Effector CD4-positive, alpha-beta T cell (primary cell): ENCODE data around the gene SH3BP5.
A peak's percentile ranks its signal among the peaks of the same experiment; 100 is the strongest.
"Not testable (repeated sequence)": the region's sequence is repeated elsewhere in the genome, so short reads cannot be mapped to it uniquely, and the experiment has no call there.

Source experiments
- DNase-seq: peaks from one replicate; pipeline ENCODE4 v3.0.0-alpha.2; 2020
- total RNA-seq: gene quantifications from one replicate; lab custom pipeline; 2026; lab: John Stamatoyannopoulos, UW

The SH3BP5 gene, protein sequence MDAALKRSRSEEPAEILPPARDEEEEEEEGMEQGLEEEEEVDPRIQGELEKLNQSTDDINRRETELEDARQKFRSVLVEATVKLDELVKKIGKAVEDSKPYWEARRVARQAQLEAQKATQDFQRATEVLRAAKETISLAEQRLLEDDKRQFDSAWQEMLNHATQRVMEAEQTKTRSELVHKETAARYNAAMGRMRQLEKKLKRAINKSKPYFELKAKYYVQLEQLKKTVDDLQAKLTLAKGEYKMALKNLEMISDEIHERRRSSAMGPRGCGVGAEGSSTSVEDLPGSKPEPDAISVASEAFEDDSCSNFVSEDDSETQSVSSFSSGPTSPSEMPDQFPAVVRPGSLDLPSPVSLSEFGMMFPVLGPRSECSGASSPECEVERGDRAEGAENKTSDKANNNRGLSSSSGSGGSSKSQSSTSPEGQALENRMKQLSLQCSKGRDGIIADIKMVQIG
- total RNA-seq = 79.7 reads per million, percentile 78 among the genes with 10 or more reads in this experiment

DNA sequence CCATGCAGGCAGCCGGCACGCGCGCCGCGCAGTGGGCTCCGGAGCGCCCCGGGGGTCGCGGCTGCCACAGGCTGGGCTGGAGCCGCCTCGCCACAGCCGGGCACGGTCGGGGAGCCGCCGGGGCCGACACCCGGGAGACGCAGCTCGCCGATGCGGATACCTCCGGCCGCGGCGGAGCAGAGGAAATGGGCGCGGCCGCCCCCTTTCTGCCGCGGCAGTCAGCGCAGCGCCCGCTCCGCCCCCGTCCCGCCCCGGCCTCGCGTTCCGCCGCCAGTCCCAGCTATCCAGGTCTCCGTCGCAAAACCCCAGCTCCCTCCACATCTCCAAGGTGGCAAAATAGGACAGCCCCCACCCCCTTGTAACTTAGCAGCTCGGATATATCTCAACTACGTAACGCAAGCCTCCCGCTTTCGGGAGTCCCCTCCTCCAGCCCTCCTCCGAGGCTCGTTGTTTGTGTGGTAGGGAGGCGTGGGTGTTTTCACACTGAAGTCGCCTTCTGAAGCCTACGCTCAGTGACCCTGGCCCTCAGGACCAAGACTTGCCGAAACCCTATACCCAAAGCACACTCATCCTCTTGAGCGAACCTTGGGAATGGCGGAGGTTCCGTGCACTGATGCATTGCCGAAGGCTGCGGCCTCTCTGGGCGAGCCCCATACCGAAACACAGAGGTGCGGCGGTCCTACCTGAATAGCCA is at the start of gene SH3BP5:
Gene SH3BP5 (minus strand): TSS at position 182 of the 694 bp plus-strand sequence. CDS start 178 bp downstream, at position 4.
- peak; percentile 57 for DNase-seq

DNA sequence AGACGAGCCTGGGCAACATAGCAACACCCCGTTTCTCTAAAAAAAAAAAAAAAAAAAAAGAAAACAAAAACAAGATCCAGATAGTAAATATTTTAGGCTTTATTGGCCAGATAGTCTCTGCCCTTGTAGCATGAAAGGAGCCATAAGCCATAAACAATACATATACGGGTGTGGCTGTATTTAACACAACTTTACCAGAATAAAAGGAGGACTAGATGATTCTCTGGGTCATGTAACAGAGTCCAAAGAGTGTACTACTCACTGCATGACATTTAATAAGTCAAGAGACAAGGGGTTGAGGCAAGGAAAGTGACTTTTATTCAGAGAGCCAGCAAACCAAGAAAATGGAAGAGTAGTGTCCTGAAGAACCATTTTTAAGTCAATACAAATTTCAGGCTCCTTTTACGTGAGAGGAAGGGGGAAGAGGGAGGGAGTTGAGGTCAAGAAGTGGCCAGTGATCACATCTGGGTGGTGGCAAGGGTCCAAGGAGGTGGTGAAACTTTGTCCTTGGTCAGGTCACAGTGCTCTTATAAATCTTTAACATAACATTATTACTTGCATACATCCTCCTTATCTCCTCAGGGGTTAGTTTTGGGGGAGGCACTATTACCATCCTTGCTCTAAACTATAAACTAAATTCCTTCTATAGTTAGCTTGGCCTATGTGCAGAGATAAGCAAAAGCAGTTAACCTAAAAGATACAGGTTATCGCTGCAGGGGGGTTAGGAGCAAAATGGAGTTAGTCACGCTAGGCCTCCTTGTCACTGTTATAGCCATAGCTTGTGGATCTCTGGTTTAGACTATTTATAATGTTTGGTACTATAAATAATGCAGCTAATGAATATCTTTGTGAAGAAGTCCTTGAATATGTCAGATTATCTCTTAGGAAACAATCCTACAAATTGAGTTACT is 48.8 kb upstream of the SH3BP5 start:
- no peak for DNase-seq

DNA sequence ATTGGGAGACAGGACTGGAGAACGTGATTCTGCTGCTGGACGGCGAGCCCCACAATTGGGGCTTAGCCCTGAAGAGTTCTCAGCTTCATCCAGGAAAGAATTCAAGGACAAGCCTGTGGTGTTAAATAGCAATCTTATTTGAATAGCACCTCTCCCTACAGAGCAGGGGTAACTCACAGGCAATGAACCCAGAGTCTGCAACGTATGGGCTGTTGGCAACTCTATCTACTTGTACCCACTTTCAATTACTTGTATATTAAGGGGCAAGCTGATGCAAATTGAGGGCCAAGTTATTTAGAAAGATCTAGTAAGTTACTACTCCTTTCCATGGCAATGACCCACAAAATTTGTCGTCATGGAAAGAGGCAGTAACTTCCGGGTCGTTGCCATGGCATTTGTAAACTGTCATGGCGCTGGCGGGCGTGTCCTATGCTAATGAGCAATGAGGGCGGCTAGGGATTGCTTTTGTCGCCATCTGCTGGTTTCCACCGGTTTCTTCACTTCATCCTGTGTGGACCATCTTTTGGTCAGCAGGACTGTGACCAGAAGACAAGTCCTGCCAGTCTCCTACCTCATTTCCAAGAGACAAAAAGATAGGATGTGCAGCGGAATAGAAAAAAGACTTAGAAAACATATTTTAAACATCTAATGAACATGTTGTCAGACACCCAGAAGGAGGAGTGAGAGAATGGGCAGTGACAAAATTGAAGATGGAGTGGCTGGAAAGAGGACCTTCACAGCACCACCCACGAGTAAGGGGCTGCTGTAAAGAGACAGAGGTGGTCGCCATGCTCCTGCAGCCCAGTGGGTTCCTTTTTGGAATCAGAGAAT is 45.8 kb upstream of the SH3BP5 start:
- DNase-seq = peak; percentile 94

DNA sequence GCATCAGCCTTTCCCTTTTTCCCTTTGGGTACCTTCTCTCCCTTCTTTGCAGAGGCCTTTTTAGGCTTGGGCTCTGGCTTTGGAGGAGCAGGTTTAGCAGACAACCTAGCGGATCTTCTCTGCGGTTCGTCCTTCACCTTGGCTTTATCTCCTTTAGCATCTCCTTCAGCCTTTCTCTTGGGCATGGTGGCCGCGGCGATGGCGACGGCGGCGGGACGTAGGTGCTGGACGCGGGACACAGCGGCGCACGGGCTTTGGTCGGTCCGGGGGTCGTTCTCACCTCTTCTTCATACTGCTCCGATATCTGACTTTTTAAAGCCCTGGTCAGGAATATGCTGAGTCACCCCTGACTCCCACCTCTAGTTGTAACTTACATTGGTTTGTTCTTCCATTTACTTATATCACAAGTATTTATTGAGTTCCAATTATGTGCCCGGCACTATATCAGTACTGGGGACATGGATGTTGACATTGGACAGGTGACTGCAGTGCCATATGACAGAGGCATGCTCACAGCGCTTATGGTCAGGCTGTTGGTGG is 43.1 kb upstream of the SH3BP5 start:
- no peak for DNase-seq

DNA sequence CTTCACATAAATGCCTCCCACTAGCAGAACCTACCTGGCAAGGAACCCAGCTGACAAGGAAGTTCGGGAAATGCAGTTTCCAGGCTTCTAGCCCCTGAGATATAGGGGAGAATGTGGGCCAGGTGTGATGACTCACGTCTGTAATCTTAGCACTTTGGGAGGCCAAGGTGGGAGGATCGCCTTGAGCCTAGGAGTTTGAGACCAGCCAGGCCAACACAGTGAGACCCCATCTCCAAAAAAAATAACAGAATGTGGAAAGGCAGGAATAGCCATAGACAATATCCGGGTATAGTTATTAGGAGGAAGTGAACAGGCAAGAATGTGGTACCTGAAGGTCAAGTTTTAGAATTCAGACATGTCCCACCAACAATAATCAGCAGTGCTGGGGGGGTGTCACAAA is 40.5 kb upstream of the SH3BP5 start:
- DNase-seq = no peak

DNA sequence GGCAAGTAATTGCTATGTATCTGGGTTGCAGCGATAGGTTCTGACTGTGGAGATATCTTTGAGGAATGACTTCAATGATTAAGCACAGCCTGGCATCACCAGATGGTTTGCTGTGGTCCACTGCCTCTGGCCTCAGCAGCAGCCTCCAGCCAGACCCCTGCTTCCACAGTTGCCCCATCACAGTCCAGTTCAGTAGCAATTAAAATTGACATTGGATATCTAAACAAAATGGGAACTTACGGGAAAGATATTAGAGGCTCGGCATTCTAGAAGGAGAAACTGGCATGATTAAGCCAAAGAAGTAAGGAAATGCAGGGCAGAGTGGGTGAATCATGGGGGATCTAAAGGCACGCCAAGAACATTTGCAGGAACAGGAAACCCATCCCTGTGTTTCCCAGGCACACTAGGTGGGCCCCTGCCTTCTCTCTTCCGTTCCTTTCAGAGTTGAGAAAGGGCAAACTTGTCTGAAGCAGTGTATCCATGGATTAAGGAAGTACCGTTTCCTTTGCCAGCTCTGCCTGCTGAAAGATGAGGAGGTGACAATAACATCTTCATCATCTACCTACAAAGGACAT is 36.3 kb upstream of the SH3BP5 start:
- DNase-seq = no peak

DNA sequence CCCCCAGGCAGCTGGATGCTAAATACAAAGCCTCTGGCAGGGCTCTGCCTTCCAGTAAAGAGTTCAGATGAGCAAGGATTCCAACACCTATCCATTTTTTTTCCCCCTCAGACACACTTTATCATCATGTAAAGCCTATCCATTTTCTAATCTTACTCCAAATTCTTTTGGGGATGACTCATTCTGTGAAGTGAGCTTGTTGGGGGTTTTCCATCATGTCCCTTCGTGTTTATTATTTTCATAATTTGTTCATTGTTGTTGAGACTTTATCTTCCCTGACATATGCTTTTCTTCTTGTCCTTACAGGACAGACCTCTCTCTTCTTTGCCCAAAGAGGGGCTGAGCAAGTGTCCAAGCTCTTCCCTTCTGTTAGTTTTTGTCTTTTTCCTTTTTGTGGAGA is 34.7 kb upstream of the SH3BP5 start:
- DNase-seq = no peak

DNA sequence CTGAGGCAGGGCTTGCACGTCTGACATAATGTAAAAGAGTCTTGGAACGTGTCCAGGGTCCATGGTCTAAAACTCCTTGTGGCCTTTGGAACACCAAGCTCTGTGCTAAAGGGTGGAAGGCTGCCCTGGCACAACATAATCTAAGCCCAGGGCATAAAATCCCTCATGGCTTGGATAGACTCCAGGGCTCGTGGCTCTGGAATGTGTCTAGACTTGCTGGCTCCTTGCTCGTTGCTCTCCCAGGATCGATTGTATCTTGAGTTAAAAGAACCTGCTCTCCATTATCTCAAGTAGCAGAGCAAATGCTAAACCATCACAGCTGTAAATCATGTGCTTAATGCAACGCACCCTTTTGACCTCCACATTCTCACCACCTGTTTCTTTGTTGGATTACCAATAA is 31.7 kb upstream of the SH3BP5 start:
- DNase-seq = not testable (repeated sequence)

DNA sequence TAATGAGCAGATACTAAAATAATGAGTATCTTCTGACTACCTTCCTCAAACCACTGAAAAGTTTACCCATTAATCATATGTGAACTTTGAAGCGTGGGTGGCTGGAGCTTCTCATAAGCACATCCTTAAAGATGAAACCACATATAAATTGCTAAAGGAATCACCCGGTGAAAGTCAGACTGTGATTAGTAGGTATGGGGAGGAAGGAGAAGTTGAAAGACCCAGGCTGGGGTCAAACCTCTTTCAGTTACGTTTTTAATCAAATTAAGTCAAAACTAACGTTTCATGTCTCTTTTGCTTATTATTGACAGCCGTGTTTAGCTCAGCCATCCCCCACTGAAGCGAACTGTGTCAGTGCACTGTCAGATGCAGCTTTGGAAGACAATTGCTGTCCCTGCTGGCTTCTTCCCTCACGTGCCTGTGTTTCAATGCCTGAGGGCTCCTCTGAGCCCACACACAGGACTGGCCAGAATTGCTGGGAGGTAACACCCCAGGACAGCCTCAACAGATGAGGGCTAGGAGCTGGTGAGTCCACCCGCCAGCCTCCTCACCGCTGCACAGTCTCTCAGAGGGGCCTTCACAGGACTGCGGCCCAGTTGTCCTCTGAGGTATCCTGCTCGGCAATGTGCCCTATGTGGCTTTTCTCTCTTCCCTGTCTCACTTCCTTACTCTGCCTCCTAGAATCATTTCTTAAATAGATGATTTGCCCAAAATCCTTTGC is 29.3 kb upstream of the SH3BP5 start:
- no peak for DNase-seq

DNA sequence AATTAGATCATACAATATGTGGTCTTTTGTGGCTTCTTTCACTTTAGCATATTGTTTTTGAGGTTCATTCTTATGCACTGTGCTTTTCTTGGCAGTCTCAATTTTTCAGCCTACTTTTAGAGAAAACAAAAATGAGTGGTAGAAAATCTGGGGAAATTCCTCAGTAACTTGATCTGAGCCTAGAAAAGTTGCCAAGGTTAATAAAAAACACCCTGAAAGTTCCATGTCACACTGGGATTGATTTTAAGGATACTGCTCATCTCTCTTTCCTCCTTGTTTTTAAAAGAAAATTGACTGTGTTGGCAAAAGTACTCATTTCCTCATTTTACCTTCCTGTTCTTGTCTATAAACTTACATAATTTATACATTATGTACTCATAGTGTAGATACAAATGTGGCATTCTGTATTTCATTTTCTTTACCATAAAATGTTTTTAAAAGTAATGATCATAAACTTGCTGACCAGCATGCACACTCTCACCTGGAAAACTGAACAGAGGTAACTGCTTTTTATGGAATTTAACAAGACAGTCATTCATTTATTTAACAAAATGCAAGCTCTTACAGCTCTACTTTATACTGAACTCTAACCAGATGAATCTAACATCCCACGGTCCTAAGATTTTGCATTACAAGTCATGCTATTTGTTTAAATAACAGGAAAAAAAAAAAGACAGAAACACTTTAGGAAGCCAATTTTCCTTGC is 28.6 kb upstream of the SH3BP5 start:
- no peak for DNase-seq

DNA sequence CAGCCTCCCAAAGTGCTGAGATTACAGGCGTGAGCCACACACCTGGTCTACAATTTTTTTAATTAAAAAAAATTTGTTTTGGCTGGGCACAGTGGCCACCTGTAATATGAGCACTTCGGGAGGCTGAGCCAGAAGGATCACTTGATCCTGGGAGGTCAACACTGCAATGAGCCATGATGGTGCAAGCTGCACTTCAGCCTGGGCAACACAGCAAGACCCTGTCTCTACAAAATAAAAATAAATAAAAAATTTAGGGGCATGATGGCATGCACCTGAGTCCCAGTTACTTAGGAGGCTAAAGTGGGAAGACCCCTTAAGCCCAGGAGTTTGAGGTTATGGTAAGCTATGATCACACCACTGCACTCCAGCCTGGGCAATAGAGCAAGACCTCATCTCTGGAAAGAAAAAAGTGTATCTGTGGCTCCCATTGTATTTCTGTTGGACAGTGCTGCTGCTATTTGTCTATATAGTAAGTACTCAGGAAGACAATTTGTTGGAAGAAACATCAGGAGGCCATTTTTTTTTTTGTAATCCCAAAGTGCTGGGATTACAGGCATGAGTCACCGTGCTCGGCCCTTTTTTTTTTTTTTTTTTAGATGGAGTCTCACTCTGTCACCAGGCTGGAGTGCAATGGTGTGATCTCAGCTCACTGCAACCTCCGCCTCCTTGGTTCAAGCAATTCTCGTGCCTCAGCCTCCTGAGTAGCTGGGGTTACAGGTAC is 27.5 kb upstream of the SH3BP5 start:
- no peak for DNase-seq

DNA sequence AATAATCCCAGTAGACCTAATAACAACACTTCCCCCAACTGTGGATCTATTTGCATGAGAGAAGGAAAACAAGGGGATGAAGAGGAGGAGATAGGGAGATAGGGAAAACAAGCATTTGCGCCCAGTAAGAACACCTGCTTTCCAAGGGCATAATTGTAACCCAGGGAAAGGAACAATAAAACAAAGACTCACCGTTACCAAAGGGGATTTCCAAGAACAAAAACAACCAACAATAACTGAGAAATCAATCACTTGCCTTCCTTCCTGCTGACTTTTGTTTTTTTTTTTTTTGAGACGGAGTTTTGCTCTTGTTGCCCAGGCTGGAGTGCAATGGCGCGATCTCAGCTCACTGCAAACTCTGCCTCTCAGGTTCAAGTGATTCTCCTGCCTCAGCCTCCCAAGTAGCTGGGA is 24.3 kb upstream of the SH3BP5 start:
- DNase-seq = not testable (repeated sequence)

DNA sequence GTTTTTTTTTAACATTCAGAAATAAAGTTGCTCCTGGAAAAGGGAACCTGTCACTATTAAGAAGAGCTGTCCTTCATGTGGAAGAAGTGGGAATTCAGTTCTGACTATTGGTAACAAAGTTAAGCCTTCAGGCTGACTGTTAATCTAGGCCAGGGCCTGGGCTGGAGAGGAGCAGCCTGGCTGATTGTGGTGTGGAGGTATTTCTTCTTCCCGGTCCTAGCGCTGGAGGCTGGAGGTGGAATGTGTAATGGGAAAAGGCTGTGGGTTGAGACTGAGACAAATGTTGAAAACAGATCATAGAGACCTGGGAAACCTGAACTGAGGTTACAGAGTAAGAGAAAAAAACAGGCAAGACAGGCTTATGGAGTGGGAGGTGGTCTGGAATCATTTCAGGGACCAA is 23.8 kb upstream of the SH3BP5 start:
- no peak for DNase-seq

DNA sequence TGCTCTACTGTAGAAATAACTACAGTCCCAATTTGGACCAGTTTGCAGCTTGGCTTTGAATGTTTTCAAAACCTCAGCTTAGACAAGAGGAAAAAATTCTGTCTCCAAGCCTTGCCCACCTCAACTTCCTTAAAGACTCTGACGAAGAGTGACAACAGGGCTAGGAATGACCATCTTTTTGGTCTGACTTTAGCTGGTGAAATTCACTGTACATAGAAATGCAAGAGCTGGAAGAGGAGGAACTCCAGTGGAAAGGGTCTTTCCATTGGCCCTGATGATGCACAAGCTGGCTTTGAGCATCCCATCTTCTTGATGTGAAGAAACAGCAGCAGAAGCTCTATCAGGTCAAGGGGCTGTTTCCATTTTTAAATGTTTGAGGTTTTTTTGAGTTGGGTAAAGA is 22.7 kb upstream of the SH3BP5 start:
- no peak for DNase-seq

DNA sequence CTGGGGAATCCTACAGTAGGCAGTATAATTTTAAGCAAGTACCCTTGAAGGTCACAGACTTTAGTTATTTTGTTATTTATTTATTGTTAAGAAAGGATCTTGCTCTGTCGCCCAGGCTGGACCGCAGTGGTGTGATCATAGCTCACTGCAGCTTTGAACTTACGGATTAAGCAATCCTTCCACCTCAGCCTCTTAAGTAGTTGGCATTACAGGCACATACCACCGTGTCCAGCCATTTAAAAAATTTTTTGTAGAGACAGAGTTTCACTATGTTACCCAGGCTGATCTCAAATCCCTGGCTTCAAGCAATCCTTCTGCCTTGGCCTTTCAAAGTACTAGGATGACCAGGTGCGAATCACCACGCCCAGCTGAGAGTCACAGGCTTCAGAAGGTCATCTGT is 22.1 kb upstream of the SH3BP5 start:
- DNase-seq = no peak

DNA sequence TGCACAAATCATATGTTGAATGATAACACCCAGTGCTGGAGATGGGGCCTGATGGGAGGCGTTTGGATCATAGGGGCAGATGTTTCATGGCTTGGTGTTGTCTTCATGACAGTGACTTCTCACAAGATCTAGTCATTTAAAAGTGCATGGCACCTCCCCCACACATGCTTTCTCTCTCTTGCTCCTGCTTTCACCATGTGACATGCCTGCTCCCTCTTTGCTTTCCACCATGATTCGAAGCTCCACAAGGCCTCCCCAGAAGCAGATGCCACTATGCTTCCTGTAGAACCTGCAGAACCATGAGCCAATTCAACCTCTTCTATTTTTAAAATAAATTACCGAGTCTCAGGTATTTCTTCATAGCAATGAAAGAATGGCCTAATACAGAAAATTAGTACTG is 17.8 kb upstream of the SH3BP5 start:
- no peak for DNase-seq

DNA sequence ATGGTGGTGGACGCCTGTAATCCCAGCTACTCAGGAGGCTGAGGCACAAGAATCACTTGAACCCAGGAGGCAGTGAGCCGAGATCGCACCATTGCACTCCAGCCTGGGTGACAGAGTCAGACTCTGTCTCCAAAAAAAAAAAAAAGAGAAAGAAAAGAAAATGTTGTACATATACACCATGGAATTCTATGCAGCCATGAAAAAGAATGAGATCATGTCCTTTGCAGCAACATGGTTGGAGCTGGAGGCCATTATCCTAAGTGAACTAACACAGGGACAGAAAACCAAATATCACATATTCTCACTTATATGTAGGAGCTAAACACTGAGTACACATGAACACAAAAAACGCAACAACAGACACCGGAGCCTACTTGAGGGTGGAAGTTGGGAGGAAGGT is 17.1 kb upstream of the SH3BP5 start:
- not testable (repeated sequence) for DNase-seq

DNA sequence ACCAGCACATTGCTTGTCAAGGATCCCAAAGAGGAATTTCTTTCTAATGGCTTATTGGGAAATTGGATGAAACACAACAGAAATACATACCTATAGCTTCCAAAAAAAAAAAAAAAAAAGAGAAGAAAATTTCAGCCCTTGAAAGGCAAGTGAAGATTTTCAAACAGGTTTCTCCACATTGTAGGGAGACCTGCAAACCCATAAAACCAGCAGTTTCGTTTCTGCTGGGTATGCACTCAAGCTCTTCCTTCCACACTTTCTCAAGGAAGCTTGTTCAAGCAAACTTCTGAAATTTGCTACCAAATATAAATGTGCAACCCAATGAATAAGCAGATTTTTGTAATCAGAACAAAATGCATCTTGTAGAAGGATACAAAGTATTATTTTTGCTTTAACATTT is 15.9 kb upstream of the SH3BP5 start:
- DNase-seq = no peak

DNA sequence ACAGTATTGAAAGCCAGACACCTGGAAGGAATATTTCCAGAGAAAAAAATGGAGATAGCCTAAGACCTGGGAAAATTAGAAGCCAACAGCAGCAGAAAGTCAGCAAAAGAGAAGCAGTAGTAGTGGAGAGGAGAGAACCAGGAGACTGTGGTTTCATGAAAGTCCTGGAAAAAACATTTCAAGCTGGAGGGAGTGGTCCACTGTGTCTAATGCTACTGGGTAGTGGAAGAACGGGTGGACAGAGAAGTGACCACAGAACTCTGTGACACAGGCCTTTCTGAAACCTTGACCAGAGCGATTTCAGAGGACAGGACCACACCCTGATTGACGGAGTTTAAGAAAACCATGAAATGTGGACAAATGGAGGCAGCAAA is 15.3 kb upstream of the SH3BP5 start:
- no peak for DNase-seq
